K562 (cell line): ENCODE data around the gene WDR90. TPM values are rescaled to one million over a fixed set of nuclear protein-coding genes. Genes with fewer than 3 reads are reported as not detected.

ENCODE experiments used
- BRD4 ChIP-seq: fragments of 200-600 bp; sonication (generic); IDR thresholded peaks from 2 replicates; pipeline ENCODE4 v1.6.1; 2017; ENCODE audit warnings: inconsistent platforms
- CREB1 ChIP-seq, 2 experiments: sonication (generic) in 1 of 2; formaldehyde crosslinking in 1 of 2; IDR thresholded peaks; 2 replicates each; pipeline versions ENCODE4 v1.6.1 to v1.8.0; 2012 to 2022; ENCODE audit warnings: inconsistent platforms in 1 of 2, mild to moderate bottlenecking in 1 of 2, missing genetic modification reagents in 1 of 2, moderate library complexity in 1 of 2
- CXXC5 ChIP-seq: fragments of 250-450 bp; sonication (Bioruptor Pico); IDR thresholded peaks from 2 replicates; pipeline ENCODE4 v1.8.0; 2022; ENCODE audit warnings: inconsistent platforms, mild to moderate bottlenecking, moderate library complexity
- ELF1 ChIP-seq: fragments of 200-800 bp; sonication (Bioruptor generic); IDR thresholded peaks from 2 replicates; pipeline ENCODE4 v1.6.1; 2016; ENCODE audit warnings: missing genetic modification characterization, missing compliant biosample characterization
- GTF2E2 ChIP-seq: fragments of 200-800 bp; sonication (Bioruptor generic); IDR thresholded peaks from 2 replicates; pipeline ENCODE4 v1.6.1; 2016; ENCODE audit warnings: missing genetic modification characterization, missing compliant biosample characterization
- HNRNPH1 ChIP-seq: fragments of 200-400 bp; formaldehyde crosslinking; optimal IDR thresholded peaks from 2 replicates; pipeline ENCODE3; 2017; ENCODE audit warnings: low read depth, mild to moderate bottlenecking, low read length, moderate library complexity
- MEIS2 ChIP-seq: fragments of 450-650 bp; IDR thresholded peaks from 2 replicates; pipeline ENCODE4 v1.6.1; 2014; ENCODE audit warnings: mild to moderate bottlenecking; ENCODE audit not compliant: partially characterized antibody
- NR2C2 ChIP-seq, 2 experiments: fragments of 200-800 bp in 1 of 2; sonication (Bioruptor generic) in 1 of 2; sonication (generic) in 1 of 2; formaldehyde crosslinking in 1 of 2; IDR thresholded peaks; 2 replicates each; pipeline versions ENCODE4 v1.6.1 to v1.8.0; 2016 to 2022; ENCODE audit warnings: mild to moderate bottlenecking in 1 of 2, missing compliant biosample characterization in 1 of 2, missing genetic modification characterization in 1 of 2, missing genetic modification reagents in 1 of 2
- NRF1 ChIP-seq, 2 experiments: fragments of 450-650 bp; IDR thresholded peaks in 1 of 2; conservative IDR thresholded peaks in 1 of 2; 2 replicates each; pipeline ENCODE4 v1.6.1; 2014; ENCODE audit warnings: mild to moderate bottlenecking in 2 of 2
- UBTF ChIP-seq, 2 experiments: IDR thresholded peaks; 2 replicates each; pipeline ENCODE4 v1.6.1; 2012; ENCODE audit warnings: improper control_type of control experiment in 2 of 2, low read depth in 2 of 2, low read length in 2 of 2, borderline replicate concordance in 1 of 2
- ZNF318 ChIP-seq, 2 experiments: fragments of 450-650 bp; IDR thresholded peaks; 2 replicates each; pipeline ENCODE4 v1.6.1; 2016; ENCODE audit warnings: mild to moderate bottlenecking in 2 of 2, borderline replicate concordance in 1 of 2, low read depth in 1 of 2, moderate library complexity in 1 of 2
- ZNF639 ChIP-seq, 2 experiments: fragments of 200-800 bp in 1 of 2; sonication (Bioruptor generic) in 1 of 2; sonication (generic) in 1 of 2; formaldehyde crosslinking in 1 of 2; IDR thresholded peaks in 1 of 2; conservative IDR thresholded peaks in 1 of 2; 2 replicates each; pipeline versions ENCODE4 v1.5.0 to v1.6.1; 2016 to 2020; ENCODE audit warnings: missing compliant biosample characterization in 1 of 2, missing genetic modification characterization in 1 of 2, missing genetic modification reagents in 1 of 2
- polyA plus RNA-seq, 8 experiments: library from polyadenylated mRNA; depleted of rRNA in 4 of 8; stranded (reverse) in 5 of 8; unstranded in 3 of 8; fragments of >200 nt; fragmentation: Nextera tagmentation in 2 of 8; fragmentation: Illumina TruSeq in 1 of 8; extraction: Ambion mirVana in 2 of 8; extraction: Trizol in 1 of 8; gene quantifications; 2 replicates each; pipeline versions ENCODE4 v1.2.1 to v1.2.3, GENCODE V29; 2011 to 2014; ENCODE audit warnings: inconsistent platforms in 1 of 8, missing spikeins in 1 of 8
- total RNA-seq, 7 experiments: library from RNA; depleted of rRNA in 6 of 7; stranded (reverse); fragments of >200 nt in 6 of 7; fragmentation: Illumina TruSeq in 2 of 7; extraction: Trizol in 2 of 7; gene quantifications; 2 replicates each; pipeline versions ENCODE4 v1.2.1 to v1.2.3, GENCODE V29; 2011 to 2021; ENCODE audit warnings: low replicate concordance in 1 of 7

The WDR90 gene
- total and polyA plus RNA-seq, 9 of the 15 experiments (the other 6 are each of a cell fraction or from before 2014, with no cell fraction given) = 0.44 to 12.6 (median 3.3) TPM

- TF ChIP-seq ZNF318 (IDR thresholded peaks at IDR 0.05; ENCODE audit: borderline replicate concordance in 1 of 2, low read depth in 1 of 2) (no peak), NR2C2 (CRISPR knock-in tag; IDR thresholded peaks at IDR 0.05) (no peak), NR2C2 (tag; IDR thresholded peaks at IDR 0.05) (peak; percentile 39; the same call in 1 of the 2 replicates), NRF1 (conservative IDR thresholded peaks at IDR 0.05 in 1 of 2, IDR thresholded peaks at IDR 0.05 in 1 of 2) (peak; percentile 88 to 90), UBTF (IDR thresholded peaks at IDR 0.05; ENCODE audit: borderline replicate concordance in 1 of 2, low read depth in 2 of 2, low read length in 2 of 2) (peak in 1 of 2 experiments; percentile 84; a peak in 2 of 4 replicates), BRD4 (no peak), ZNF639 (CRISPR knock-in tag; conservative IDR thresholded peaks at IDR 0.05 in 1 of 2, IDR thresholded peaks at IDR 0.05 in 1 of 2) (peak in 1 of 2 experiments; percentile 76; a peak in 2 of 4 replicates), ELF1 (peak; percentile 47; the same call in 1 of the 2 replicates), CREB1 (IDR thresholded peaks at IDR 0.05) (no peak), CREB1 (CRISPR knock-in tag; IDR thresholded peaks at IDR 0.05) (0 out of 2 replicates have a peak, but pooled peaks have one; percentile 21), HNRNPH1 (no peak), MEIS2 (peak; percentile 49), GTF2E2 (tag) (no peak), CXXC5 (CRISPR knock-in tag) (peak; percentile 96)
Measured at GRCh38 chr16:679814-680624, 30.9 kb downstream of the WDR90 start, which contains the start of gene STUB1 (continued).
